HepG2 (cell line): ENCODE results near the gene KAT14. TPM values are rescaled to one million over a fixed set of nuclear protein-coding genes. Genes with fewer than 3 reads are reported as not detected.

Experiments used
- ATAC-seq: fragments of 200-7000 bp; cut with Tn5 transposase; 3 replicates; pipeline ENCODE4 v1.9.1; 2020; ENCODE audit warnings: mild to moderate bottlenecking, moderate library complexity
- BruUV-seq: library from RNA; stranded (reverse); fragments of 400-500 nt; replicated peaks from 2 replicates; lab custom pipeline; 2021; lab: Mats Ljungman, UMichigan
- CTCF ChIA-PET: fragments of 300-600 bp; formaldehyde crosslinking; extraction: SDS; loops from one replicate; lab custom pipeline; 2021; ENCODE audit warnings: low total read pairs, inconsistent platforms, low intra/inter-chr PET ratio; lab: Yijun Ruan, JAX
- POLR2A ChIA-PET: fragments of 350-600 bp; sonication (Branson Sonifier 250); formaldehyde crosslinking; loops from one replicate; lab custom pipeline; 2020; ENCODE audit warnings: antibody characterized with exemption, inconsistent platforms; lab: Yijun Ruan, JAX
- DNase-seq: peaks from one replicate; pipeline ENCODE4 v3.0.0-alpha.2; 2015; ENCODE audit warnings: low spot score
- FAIRE-seq: peaks from 3 replicates; lab custom pipeline; 2011; peaks lifted over from hg19 to GRCh38; lab: Jason Lieb, UNC
- H2AFZ ChIP-seq: one replicate; pipeline ENCODE4 v1.6.1; 2011; ENCODE audit warnings: low read length, inconsistent platforms
- H3K27ac ChIP-seq: fragments of 300-600 bp; 3 replicates; pipeline ENCODE4 v1.8.0; 2011; ENCODE audit warnings: mixed run types, mild to moderate bottlenecking, mixed read lengths, low read length, inconsistent platforms; ENCODE audit not compliant: insufficient read depth; ENCODE audit errors: extremely low read length
- H3K27me3 ChIP-seq, 2 experiments: fragments of 200-600 bp in 1 of 2; 2 replicates in 1 of 2; 3 replicates in 1 of 2; pipeline versions ENCODE4 v1.6.0 to v1.8.0; 2011; ENCODE audit warnings: low read length in 2 of 2, mild to moderate bottlenecking in 2 of 2, moderate library complexity in 2 of 2, inconsistent platforms in 1 of 2; ENCODE audit not compliant: insufficient read depth in 2 of 2, control insufficient read depth in 1 of 2
- H3K36me3 ChIP-seq, 2 experiments: fragments of 200-600 bp in 1 of 2; replicated peaks in 1 of 2; 2 replicates in 1 of 2; 3 replicates in 1 of 2; pipeline versions ENCODE4 v1.5.1 to v1.8.0; 2011; ENCODE audit warnings: low read length in 2 of 2, inconsistent platforms in 1 of 2; ENCODE audit not compliant: insufficient read depth in 2 of 2, control insufficient read depth in 1 of 2
- H3K4me1 ChIP-seq: 2 replicates; pipeline ENCODE4 v1.5.1; 2012; ENCODE audit warnings: low read length, inconsistent platforms; ENCODE audit not compliant: insufficient read depth
- H3K4me2 ChIP-seq: 2 replicates; pipeline ENCODE4 v1.6.0; 2011; ENCODE audit warnings: low read depth, low read length, inconsistent platforms
- H3K4me3 ChIP-seq, 3 experiments: fragments of 200-600 bp in 1 of 3; sonication (generic), shearing (Covaris generic) in 1 of 3; replicated peaks in 1 of 3; 2 replicates each; pipeline ENCODE4 v1.5.1; 2011 to 2016; ENCODE audit warnings: low read length in 3 of 3, inconsistent platforms in 2 of 3, low read depth in 2 of 3, mild to moderate bottlenecking in 2 of 3, control low read depth in 1 of 3, mixed read lengths in 1 of 3; ENCODE audit not compliant: insufficient read depth in 1 of 3
- H3K79me2 ChIP-seq: one replicate; pipeline ENCODE4 v1.6.1; 2011; ENCODE audit warnings: low read length, inconsistent platforms; ENCODE audit not compliant: insufficient read depth
- H3K9ac ChIP-seq: 2 replicates; pipeline ENCODE4 v1.6.0; 2011; ENCODE audit warnings: mild to moderate bottlenecking, low read depth, low read length, inconsistent platforms; ENCODE audit not compliant: insufficient read depth
- H3K9me3 ChIP-seq: 2 replicates; pipeline ENCODE4 v1.5.1; 2012; ENCODE audit warnings: mild to moderate bottlenecking, low read length
- H4K20me1 ChIP-seq: 2 replicates; pipeline ENCODE4 v1.6.0; 2011; ENCODE audit warnings: inconsistent platforms, mild to moderate bottlenecking, low read length, moderate library complexity; ENCODE audit not compliant: insufficient read depth
- CBX5 ChIP-seq: sonication (generic); formaldehyde crosslinking; IDR thresholded peaks from 2 replicates; pipeline ENCODE4 v1.4.0; 2020; ENCODE audit warnings: missing genetic modification reagents, borderline replicate concordance
- FOSL2 ChIP-seq: sonication (generic); formaldehyde crosslinking; IDR thresholded peaks from 2 replicates; pipeline ENCODE4 v1.4.0; 2020; ENCODE audit warnings: missing genetic modification reagents
- FOXO1 ChIP-seq: sonication (generic); formaldehyde crosslinking; IDR thresholded peaks from 2 replicates; pipeline ENCODE4 v1.4.0; 2020; ENCODE audit warnings: missing genetic modification reagents
- GPN1 ChIP-seq: sonication (generic); formaldehyde crosslinking; IDR thresholded peaks from 2 replicates; pipeline ENCODE4 v1.5.1; 2020; ENCODE audit warnings: missing genetic modification reagents, borderline replicate concordance
- HINFP ChIP-seq: sonication (generic); formaldehyde crosslinking; IDR thresholded peaks from 2 replicates; pipeline ENCODE4 v1.4.0; 2020; ENCODE audit warnings: low read depth, mild to moderate bottlenecking, missing genetic modification reagents
- MAFF ChIP-seq: IDR thresholded peaks from 2 replicates; pipeline ENCODE4 v1.6.1; 2011; ENCODE audit warnings: low read depth, low read length, improper control_type of control experiment
- ONECUT2 ChIP-seq: sonication (generic); formaldehyde crosslinking; IDR thresholded peaks from 2 replicates; pipeline ENCODE4 v1.4.0; 2020; ENCODE audit warnings: missing genetic modification reagents
- RELA ChIP-seq: sonication (generic); formaldehyde crosslinking; IDR thresholded peaks from 2 replicates; pipeline ENCODE4 v1.4.0; 2020; ENCODE audit warnings: missing genetic modification reagents
- RNF2 ChIP-seq: fragments of 450-650 bp; conservative IDR thresholded peaks from 2 replicates; pipeline ENCODE4 v1.6.1; 2016; ENCODE audit warnings: low read depth
- SNAPC2 ChIP-seq: sonication (generic); formaldehyde crosslinking; IDR thresholded peaks from 2 replicates; pipeline ENCODE4 v1.8.1; 2022; ENCODE audit warnings: mild to moderate bottlenecking, missing genetic modification reagents
- TFDP1 ChIP-seq: IDR thresholded peaks from 2 replicates; pipeline ENCODE4 v1.6.1; 2016; ENCODE audit warnings: missing compliant biosample characterization, missing genetic modification reagents, borderline replicate concordance
- ZNF234 ChIP-seq: sonication (generic); formaldehyde crosslinking; conservative IDR thresholded peaks from 2 replicates; pipeline ENCODE4 v1.5.1; 2020; ENCODE audit warnings: mild to moderate bottlenecking, missing genetic modification reagents
- ZNF281 ChIP-seq: sonication (generic); formaldehyde crosslinking; IDR thresholded peaks from 2 replicates; pipeline ENCODE4 v1.4.0; 2020; ENCODE audit warnings: missing genetic modification reagents, borderline replicate concordance
- ZNF652 ChIP-seq: IDR thresholded peaks from 2 replicates; pipeline ENCODE4 v1.6.1; 2016; ENCODE audit warnings: low read depth, borderline replicate concordance
- WGBS: methylation state at CpG from one replicate; pipeline ENCODE4 v1.1.6; 2017; ENCODE audit warnings: low lambda C conversion rate; 5-methylcytosine and 5-hydroxymethylcytosine counted together
- in situ Hi-C: cut with HindIII; loops from 2 replicates; pipeline ENCODE4 v1.10.0; 2017; ENCODE audit warnings: low pct_unique_long_range_greater_than_20kb; ENCODE audit not compliant: extremely low pct_ligation_motif_present
- intact Hi-C: fragments of 100-400 bp; cut with micrococcal nuclease; formaldehyde crosslinking; loops from one replicate; pipeline ENCODE4 v1.10.0; 2022; ENCODE audit not compliant: unreplicated experiment
- polyA plus RNA-seq, 8 experiments: library from polyadenylated mRNA; depleted of rRNA in 3 of 8; stranded (reverse) in 7 of 8; unstranded in 1 of 8; fragments of >200 nt; fragmentation: Illumina TruSeq in 4 of 8; extraction: Trizol in 4 of 8; gene quantifications; 2 replicates each; pipeline versions ENCODE4 v1.2.1 to v1.2.3, GENCODE V29; 2011 to 2016; ENCODE audit warnings: low read depth in 4 of 8, missing spikeins in 1 of 8, mixed read lengths in 1 of 8; ENCODE audit not compliant: insufficient read depth in 1 of 8
- total RNA-seq, 5 experiments: library from RNA; depleted of rRNA; stranded (reverse); fragments of >200 nt; fragmentation: Illumina TruSeq; extraction: Trizol; gene quantifications; 2 replicates each; pipeline ENCODE4 v1.2.3, GENCODE V29; 2016; ENCODE audit warnings: low read depth in 1 of 5

Gene KAT14
- total and polyA plus RNA-seq, 2 of the 13 experiments (the other 11 are each of a cell fraction or from before 2014, with no cell fraction given), result 5.1 to 15.1 TPM

- ATAC-seq (no peak; the same call in 2 of the 3 replicates), DNase-seq (no peak), FAIRE-seq (no peak)
- no peaks in the 10 kb centered on the region for H3K79me2 ChIP-seq
- intact Hi-C loops, result no loop called here
- H3K36me3 ChIP-seq, result no peaks in the 10 kb centered on the region
- H3K9ac ChIP-seq, result no peak overlapping the region
- no peaks in the 10 kb centered on the region for H4K20me1 ChIP-seq
- H3K4me2 ChIP-seq, result no peak overlapping the region
- H3K4me1 ChIP-seq, result peaks cover 11% of the 10 kb centered on the region
- in situ Hi-C loops, result no loop called here
- no peak overlapping the region for H2AFZ ChIP-seq
- no TSS peak for BruUV-seq
- ChIA-PET CTCF (no interaction called here), POLR2A (no interaction called here)
- peaks cover 0 to 24% of the 10 kb centered on the region in 2 experiments; a peak in 2 of 5 replicates for H3K27me3 ChIP-seq
- H3K27ac ChIP-seq, result no peak overlapping the region
- H3K4me3 ChIP-seq, result no peak overlapping the region
- H3K9me3 ChIP-seq, result no peaks in the 10 kb centered on the region
- WGBS, result 13% methylated on average over 5 of the region's 5 CpGs
- TF ChIP-seq SNAPC2 (no peak), ONECUT2 (CRISPR knock-in tag) (no peak), RELA (no peak), ZNF234 (no peak), FOXO1 (no peak), RNF2 (no peak), GPN1 (no peak)
These were observed 85.7 kb downstream of the KAT14 start for GRCh38 chr20:18223409-18223808.

GRCh38 chr20:18224968-18225568, 87.4 kb downstream of the KAT14 start:
- Histone ChIP-seq H3K9ac (no peak overlapping the region), H3K27ac (no peak overlapping the region), H4K20me1 (no peaks in the 10 kb centered on the region), H3K4me3 (no peak overlapping the region), H3K4me1 (peaks cover 11% of the 10 kb centered on the region), H2AFZ (peak overlapping the region; percentile 45), H3K79me2 (no peaks in the 10 kb centered on the region), H3K4me2 (peak overlapping the region; percentile 48; the same call in 1 of the 2 replicates), H3K27me3 (peaks cover 0 to 15% of the 10 kb centered on the region in 2 experiments; a peak in 2 of 5 replicates), H3K36me3 (no peaks in the 10 kb centered on the region), H3K9me3 (no peaks in the 10 kb centered on the region)
- no TSS peak for BruUV-seq
- peak; percentile 26 for DNase-seq
- ATAC-seq, result peak; percentile 84
- ChIA-PET CTCF (no interaction called here), POLR2A (interaction anchor here (1.0 kb wide), 1 partner anchor 34 kb away, joined by 3 read pairs; no protein-coding TSS in a partner anchor)
- no peak for FAIRE-seq
- WGBS, result 0% methylated on average over 9 of the region's 9 CpGs
- intact Hi-C loops, result no loop called here
- in situ Hi-C loops, result no loop called here
- TF ChIP-seq ZNF281 (CRISPR knock-in tag) (no peak), SNAPC2 (no peak), HINFP (CRISPR knock-in tag) (no peak), ZNF652 (CRISPR knock-in tag) (no peak), CBX5 (CRISPR knock-in tag) (no peak), MAFF (no peak), FOSL2 (CRISPR knock-in tag) (peak; percentile 59; the same call in 1 of the 2 replicates), TFDP1 (CRISPR knock-in tag) (no peak)
